Esophagus muscularis mucosa (tissue), 3 donors: ENCODE data around the gene CRISPLD2.

Experiments used
- POLR2A ChIP-seq: fragments of 450-650 bp; IDR thresholded peaks from one replicate; pipeline ENCODE4 v1.6.1; 2017; ENCODE audit warnings: antibody characterized with exemption, moderate library complexity, mild to moderate bottlenecking, low read depth
- POLR2AphosphoS5 ChIP-seq, 2 donors: sonication (generic); formaldehyde crosslinking; IDR thresholded peaks; one replicate each; pipeline ENCODE4 v1.6.1; 2017; ENCODE audit warnings: antibody characterized with exemption in 2 of 2
- TF ChIP-seq, protein P1 (sequence below), 3 experiments: fragments of 200-600 bp in 2 of 3; fragments of 450-650 bp in 1 of 3; sonication (generic) in 2 of 3; IDR thresholded peaks; one replicate each; pipeline ENCODE4 v1.5.1; 2017 to 2019; ENCODE audit warnings: antibody characterized with exemption in 3 of 3, mild to moderate bottlenecking in 2 of 3, moderate library complexity in 1 of 3

DNA sequence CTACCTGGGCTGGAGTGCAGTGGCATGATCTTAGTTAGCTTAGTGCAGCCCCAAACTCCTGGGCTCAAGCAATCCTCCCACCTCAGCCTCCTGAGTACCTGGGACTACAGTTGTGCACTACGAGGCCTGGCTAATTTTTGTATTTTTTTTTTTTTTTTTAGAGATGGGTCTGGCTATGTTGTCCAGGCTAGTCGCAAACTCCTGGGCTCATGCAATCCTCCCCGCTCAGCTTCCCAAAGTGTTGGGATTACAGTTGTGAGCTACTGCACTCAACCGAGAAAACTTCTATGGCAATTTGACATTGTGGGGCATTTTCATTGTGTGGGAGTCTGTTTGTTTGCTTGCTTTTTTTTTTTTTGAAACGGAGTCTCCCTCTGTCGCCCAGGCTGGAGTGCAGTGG, 30.0 kb downstream of the CRISPLD2 start:
- TF ChIP-seq POLR2A (no peak), POLR2AphosphoS5 (IDR thresholded peaks at IDR 0.05) (no peak)
- TF ChIP-seq, protein P1, sequence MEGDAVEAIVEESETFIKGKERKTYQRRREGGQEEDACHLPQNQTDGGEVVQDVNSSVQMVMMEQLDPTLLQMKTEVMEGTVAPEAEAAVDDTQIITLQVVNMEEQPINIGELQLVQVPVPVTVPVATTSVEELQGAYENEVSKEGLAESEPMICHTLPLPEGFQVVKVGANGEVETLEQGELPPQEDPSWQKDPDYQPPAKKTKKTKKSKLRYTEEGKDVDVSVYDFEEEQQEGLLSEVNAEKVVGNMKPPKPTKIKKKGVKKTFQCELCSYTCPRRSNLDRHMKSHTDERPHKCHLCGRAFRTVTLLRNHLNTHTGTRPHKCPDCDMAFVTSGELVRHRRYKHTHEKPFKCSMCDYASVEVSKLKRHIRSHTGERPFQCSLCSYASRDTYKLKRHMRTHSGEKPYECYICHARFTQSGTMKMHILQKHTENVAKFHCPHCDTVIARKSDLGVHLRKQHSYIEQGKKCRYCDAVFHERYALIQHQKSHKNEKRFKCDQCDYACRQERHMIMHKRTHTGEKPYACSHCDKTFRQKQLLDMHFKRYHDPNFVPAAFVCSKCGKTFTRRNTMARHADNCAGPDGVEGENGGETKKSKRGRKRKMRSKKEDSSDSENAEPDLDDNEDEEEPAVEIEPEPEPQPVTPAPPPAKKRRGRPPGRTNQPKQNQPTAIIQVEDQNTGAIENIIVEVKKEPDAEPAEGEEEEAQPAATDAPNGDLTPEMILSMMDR (IDR thresholded peaks at IDR 0.05) = no peak
